GM04503 (cell line): ENCODE data around the gene DCN.

Source experiments
- DNase-seq: peaks from one replicate; pipeline ENCODE4 v3.0.0-alpha.2; 2012; ENCODE audit warnings: low read depth

Gene DCN

GRCh38 chr12:91133871-91134270, 48.7 kb downstream of the DCN start:
- peak; percentile 92 for DNase-seq

GRCh38 chr12:91129662-91130362, 52.8 kb downstream of the DCN start:
- DNase-seq: no peak

GRCh38 chr12:91127751-91128150, 54.9 kb downstream of the DCN start:
- peak; percentile 72 for DNase-seq

- peak; percentile 61 for DNase-seq
Observed at GRCh38 chr12:91127306-91127705, 55.3 kb downstream of the DCN start.

- DNase-seq: no peak
Observed at GRCh38 chr12:91126516-91126915, 56.1 kb downstream of the DCN start.

GRCh38 chr12:91123236-91123916, 59.2 kb downstream of the DCN start:
- no peak for DNase-seq

- no peak for DNase-seq
Observed at GRCh38 chr12:91120781-91121180, 61.8 kb downstream of the DCN start.

- no peak for DNase-seq
Observed at GRCh38 chr12:91119089-91119488, 63.5 kb downstream of the DCN start.

- DNase-seq: no peak
Observed at GRCh38 chr12:91113621-91114020, 69.0 kb downstream of the DCN start.

- DNase-seq: peak; percentile 76
Observed at GRCh38 chr12:91111366-91112325, 71.0 kb downstream of the DCN start, which contains the start of gene LUM. LUM (minus strand) TSS chr12:91111494; CDS start chr12:91108979, 2,515 bp downstream.

GRCh38 chr12:91110311-91110924, 72.2 kb downstream of the DCN start:
- no peak for DNase-seq

- no peak for DNase-seq
Observed at GRCh38 chr12:91109581-91110310, 72.9 kb downstream of the DCN start.

GRCh38 chr12:91109148-91109564, 73.5 kb downstream of the DCN start:
- DNase-seq: peak; percentile 51

- DNase-seq: no peak
Observed at GRCh38 chr12:91108196-91108755, 74.3 kb downstream of the DCN start.

- DNase-seq: no peak
Observed at GRCh38 chr12:91106283-91106682, 76.3 kb downstream of the DCN start.

- no peak for DNase-seq
Observed at GRCh38 chr12:91105807-91106206, 76.8 kb downstream of the DCN start.

- DNase-seq: no peak
Observed at GRCh38 chr12:91104812-91105466, 77.7 kb downstream of the DCN start.

- no peak for DNase-seq
Observed at GRCh38 chr12:91103624-91104023, 79.0 kb downstream of the DCN start.

GRCh38 chr12:91103101-91103500, 79.5 kb downstream of the DCN start:
- DNase-seq: no peak

GRCh38 chr12:91100906-91101305, 81.7 kb downstream of the DCN start:
- DNase-seq: no peak
